Measurements from ENCODE around the gene USPL1. TPM values are rescaled to one million over a fixed set of nuclear protein-coding genes. Genes with fewer than 3 reads are reported as not detected.
A peak's percentile ranks its signal among the peaks of the same experiment; 100 is the strongest.

USPL1 gene
- total and polyA plus RNA-seq, 5 donors: 5.7 to 12.3 (median 10.4) TPM

GRCh38 chr13:30616927-30617314 is 799 bp upstream of the USPL1 start:
- WGBS: 0% methylated on average over 12 of the region's 12 CpGs
- H3K4me1 ChIP-seq (ENCODE audit: control insufficient read depth, insufficient read depth, low read length): no peaks in the 10 kb centered on the region

GRCh38 chr13:30618186-30618929 is 638 bp downstream of the USPL1 start:
- H3K4me1 ChIP-seq (ENCODE audit: control insufficient read depth, insufficient read depth, low read length): peaks cover 2% of the 10 kb centered on the region
- ATAC-seq: no peak

More at GRCh38 chr13:30616927-30617314, 799 bp upstream of the USPL1 start:
- Histone ChIP-seq H3K27ac (ENCODE audit: low read length) (peak overlapping the region; percentile 100), H3K4me3 (ENCODE audit: low read length) (peak overlapping the region; percentile 52), H3K9me3 (ENCODE audit: control insufficient read depth, low read length) (no peaks in the 10 kb centered on the region), H3K27me3 (ENCODE audit: control insufficient read depth, insufficient read depth) (no peaks in the 10 kb centered on the region)
- ATAC-seq: peak; percentile 78 to 82
- intact Hi-C loops (cut with DNase I): loop anchor here in 2 of 4 donors (10.0 kb wide), 1 partner anchor 152 kb away; the partner anchor contains the start of gene HMGB1 (in 2 of the 2)
- peak in 1 of 3 donors; percentile 56 for DNase-seq

GRCh38 chr13:30618930-30619279 is 1.2 kb downstream of the USPL1 start:
- H3K4me1 ChIP-seq (ENCODE audit: control insufficient read depth, insufficient read depth, low read length): peaks cover 2% of the 10 kb centered on the region
- no peak for DNase-seq
- no peaks in the 10 kb centered on the region for H3K9me3 ChIP-seq (ENCODE audit: control insufficient read depth, low read length)
- no peak overlapping the region for H3K27ac ChIP-seq (ENCODE audit: low read length)
- ATAC-seq: no peak
- intact Hi-C loops (cut with DNase I): loop anchor here in 2 of 4 donors (10.0 kb wide), 1 partner anchor 154 kb away; the partner anchor contains the start of gene HMGB1 (in 2 of the 2)
- H3K4me3 ChIP-seq (ENCODE audit: low read length): peak overlapping the region; percentile 64
- no peaks in the 10 kb centered on the region for H3K27me3 ChIP-seq (ENCODE audit: control insufficient read depth, insufficient read depth)
- 36% methylated on average over 3 of the region's 3 CpGs for WGBS

More at GRCh38 chr13:30618186-30618929, 638 bp downstream of the USPL1 start:
- DNase-seq: peak in 1 of 3 donors; percentile 49
- Histone ChIP-seq H3K4me3 (ENCODE audit: low read length) (peak overlapping the region; percentile 64), H3K9me3 (ENCODE audit: control insufficient read depth, low read length) (no peaks in the 10 kb centered on the region), H3K27ac (ENCODE audit: low read length) (peak overlapping the region; percentile 82), H3K27me3 (ENCODE audit: control insufficient read depth, insufficient read depth) (no peaks in the 10 kb centered on the region)
- intact Hi-C loops (cut with DNase I): loop anchor here in 2 of 4 donors (10.0 kb wide), 1 partner anchor 154 kb away; the partner anchor contains the start of gene HMGB1 (in 2 of the 2)
- under 1% methylated on average over 21 of the region's 21 CpGs for WGBS

- H3K9me3 ChIP-seq (ENCODE audit: control insufficient read depth, low read length): no peaks in the 10 kb centered on the region
- peak overlapping the region; percentile 64 for H3K4me3 ChIP-seq (ENCODE audit: low read length)
- ATAC-seq: no peak
- H3K4me1 ChIP-seq (ENCODE audit: control insufficient read depth, insufficient read depth, low read length): peaks cover 2% of the 10 kb centered on the region
- DNase-seq: no peak
- 61% methylated on average over 5 of the region's 5 CpGs for WGBS
- H3K27me3 ChIP-seq (ENCODE audit: control insufficient read depth, insufficient read depth): no peaks in the 10 kb centered on the region
- intact Hi-C loops (cut with DNase I): loop anchor here in 2 of 4 donors (10.0 kb wide), 1 partner anchor 155 kb away; the partner anchor contains the start of gene HMGB1 (in 2 of the 2)
- no peak overlapping the region for H3K27ac ChIP-seq (ENCODE audit: low read length)
Observed at GRCh38 chr13:30619731-30620130, 2.0 kb downstream of the USPL1 start.

GRCh38 chr13:30620941-30621340 is 3.2 kb downstream of the USPL1 start:
- Histone ChIP-seq H3K27me3 (ENCODE audit: control insufficient read depth, insufficient read depth) (no peaks in the 10 kb centered on the region), H3K27ac (ENCODE audit: low read length) (no peak overlapping the region), H3K9me3 (ENCODE audit: control insufficient read depth, low read length) (no peaks in the 10 kb centered on the region), H3K4me3 (ENCODE audit: low read length) (no peak overlapping the region), H3K4me1 (ENCODE audit: control insufficient read depth, insufficient read depth, low read length) (peaks cover 2% of the 10 kb centered on the region)
- DNase-seq: no peak
- ATAC-seq: no peak
- 80% methylated on average over 3 of the region's 3 CpGs for WGBS
- intact Hi-C loops (cut with DNase I): no loop called here

- intact Hi-C loops (cut with DNase I): no loop called here
- Histone ChIP-seq H3K27ac (ENCODE audit: low read length) (no peak overlapping the region), H3K4me3 (ENCODE audit: low read length) (no peak overlapping the region), H3K9me3 (ENCODE audit: control insufficient read depth, low read length) (no peaks in the 10 kb centered on the region), H3K27me3 (ENCODE audit: control insufficient read depth, insufficient read depth) (no peaks in the 10 kb centered on the region), H3K4me1 (ENCODE audit: control insufficient read depth, insufficient read depth, low read length) (peaks cover 2% of the 10 kb centered on the region)
- no peak for DNase-seq
- ATAC-seq: no peak
- WGBS: 99% methylated on average over 1 of the region's 1 CpG
Observed at GRCh38 chr13:30622551-30622950, 4.8 kb downstream of the USPL1 start.

- ATAC-seq: peak; percentile 25 to 39
- no peak for DNase-seq
- Histone ChIP-seq H3K27me3 (ENCODE audit: control insufficient read depth, insufficient read depth) (no peaks in the 10 kb centered on the region), H3K9me3 (ENCODE audit: control insufficient read depth, low read length) (no peaks in the 10 kb centered on the region), H3K27ac (ENCODE audit: low read length) (peak overlapping the region; percentile 78), H3K4me1 (ENCODE audit: control insufficient read depth, insufficient read depth, low read length) (peaks cover 2% of the 10 kb centered on the region), H3K4me3 (ENCODE audit: low read length) (no peak overlapping the region)
- 51% methylated on average over 5 of the region's 5 CpGs for WGBS
- intact Hi-C loops (cut with DNase I): no loop called here
Observed at GRCh38 chr13:30623392-30623791, 5.7 kb downstream of the USPL1 start.

- intact Hi-C loops (cut with DNase I): no loop called here
- no peak for DNase-seq
- H3K27me3 ChIP-seq (ENCODE audit: control insufficient read depth, insufficient read depth): no peaks in the 10 kb centered on the region
- 94% methylated on average over 1 of the region's 1 CpG for WGBS
- no peaks in the 10 kb centered on the region for H3K9me3 ChIP-seq (ENCODE audit: control insufficient read depth, low read length)
- H3K4me1 ChIP-seq (ENCODE audit: control insufficient read depth, insufficient read depth, low read length): peaks cover 2% of the 10 kb centered on the region
- H3K4me3 ChIP-seq (ENCODE audit: low read length): no peak overlapping the region
- no peak for ATAC-seq
- no peak overlapping the region for H3K27ac ChIP-seq (ENCODE audit: low read length)
Observed at GRCh38 chr13:30624630-30625029, 6.9 kb downstream of the USPL1 start.

- H3K9me3 ChIP-seq (ENCODE audit: control insufficient read depth, low read length): no peaks in the 10 kb centered on the region
- no peaks in the 10 kb centered on the region for H3K4me1 ChIP-seq (ENCODE audit: control insufficient read depth, insufficient read depth, low read length)
- no peaks in the 10 kb centered on the region for H3K27me3 ChIP-seq (ENCODE audit: control insufficient read depth, insufficient read depth)
- peak; percentile 43 to 60 for ATAC-seq
- H3K27ac ChIP-seq (ENCODE audit: low read length): no peak overlapping the region
- no peak overlapping the region for H3K4me3 ChIP-seq (ENCODE audit: low read length)
- no peak for DNase-seq
- intact Hi-C loops (cut with DNase I): no loop called here
Observed at GRCh38 chr13:30629527-30629926, 11.8 kb downstream of the USPL1 start.

- no peak overlapping the region for H3K27ac ChIP-seq (ENCODE audit: low read length)
- no peaks in the 10 kb centered on the region for H3K27me3 ChIP-seq (ENCODE audit: control insufficient read depth, insufficient read depth)
- H3K4me1 ChIP-seq (ENCODE audit: control insufficient read depth, insufficient read depth, low read length): no peaks in the 10 kb centered on the region
- WGBS: 97% methylated on average over 4 of the region's 4 CpGs
- intact Hi-C loops (cut with DNase I): no loop called here
- no peaks in the 10 kb centered on the region for H3K9me3 ChIP-seq (ENCODE audit: control insufficient read depth, low read length)
- no peak for ATAC-seq
- H3K4me3 ChIP-seq (ENCODE audit: low read length): no peak overlapping the region
- DNase-seq: no peak
Observed at GRCh38 chr13:30633861-30634260, 16.1 kb downstream of the USPL1 start.

GRCh38 chr13:30634838-30635237 is 17.1 kb downstream of the USPL1 start:
- intact Hi-C loops (cut with DNase I): no loop called here

More at GRCh38 chr13:30634838-30635237, 17.1 kb downstream of the USPL1 start:
- Histone ChIP-seq H3K27ac (ENCODE audit: low read length) (no peak overlapping the region), H3K9me3 (ENCODE audit: control insufficient read depth, low read length) (no peaks in the 10 kb centered on the region), H3K4me3 (ENCODE audit: low read length) (no peak overlapping the region), H3K27me3 (ENCODE audit: control insufficient read depth, insufficient read depth) (no peaks in the 10 kb centered on the region), H3K4me1 (ENCODE audit: control insufficient read depth, insufficient read depth, low read length) (no peaks in the 10 kb centered on the region)
- DNase-seq (no peak), ATAC-seq (no peak)
- 84% methylated on average over 3 of the region's 3 CpGs for WGBS
